ENCODE data around the gene EME1.

- TF ChIP-seq CTCF (IDR thresholded peaks at IDR 0.05), result no peak
- TF ChIP-seq POLR2A (IDR thresholded peaks at IDR 0.05), result no peak
- no peak for TF ChIP-seq EP300 (IDR thresholded peaks at IDR 0.05)
These were observed 43.3 kb upstream of the EME1 start for GRCh38 chr17:50329716-50330115.
